NCI-H345 (cell line): ENCODE measurements around the gene ZNF728.
"Not testable (repeated sequence)": the region's sequence is repeated elsewhere in the genome, so short reads cannot be mapped to it uniquely, and the experiment has no call there.

Source experiments
- DNase-seq: peaks from one replicate; lab custom pipeline; 2025; lab: John Stamatoyannopoulos, UW

ZNF728 gene

GRCh38 chr19:23002690-23003422, at the start of gene ZNF728:
Gene ZNF728, minus strand, starts transcription at chr19:23003176. Its CDS starts 146 bp downstream, at chr19:23003030.
- DNase-seq, result no peak

GRCh38 chr19:23052349-23052748, 49.4 kb upstream of the ZNF728 start:
- DNase-seq, result no peak

- DNase-seq, result no peak
Measured at GRCh38 chr19:23049256-23049655, 46.3 kb upstream of the ZNF728 start.

GRCh38 chr19:23046743-23047142, 43.8 kb upstream of the ZNF728 start:
- DNase-seq, result no peak

GRCh38 chr19:23033721-23034120, 30.7 kb upstream of the ZNF728 start:
- DNase-seq, result no peak

GRCh38 chr19:23015660-23016059, 12.7 kb upstream of the ZNF728 start:
- DNase-seq, result no peak

GRCh38 chr19:22994957-22995356, 8.0 kb downstream of the ZNF728 start:
- not testable (repeated sequence) for DNase-seq

- DNase-seq, result no peak
Measured at GRCh38 chr19:22976248-22976647, 26.7 kb downstream of the ZNF728 start.

GRCh38 chr19:22975546-22976136, 27.3 kb downstream of the ZNF728 start:
- DNase-seq, result not testable (repeated sequence)

GRCh38 chr19:22945560-22945959, 57.4 kb downstream of the ZNF728 start:
- no peak for DNase-seq

- DNase-seq, result no peak
Measured at GRCh38 chr19:22935151-22935550, 67.8 kb downstream of the ZNF728 start.

- not testable (repeated sequence) for DNase-seq
Measured at GRCh38 chr19:22927576-22927975, 75.4 kb downstream of the ZNF728 start.

- DNase-seq, result not testable (repeated sequence)
Measured at GRCh38 chr19:22925181-22925580, 77.8 kb downstream of the ZNF728 start.
